Measurements from ENCODE around the gene ZNF652. TPM values are rescaled to one million over a fixed set of nuclear protein-coding genes. Genes with fewer than 3 reads are reported as not detected.

Gene ZNF652
- total RNA-seq, 1 donor from 2014 or later, result 26.6 TPM

- H3K36me3 ChIP-seq (ENCODE audit: control insufficient read depth in 3 of 3, insufficient read depth in 3 of 3, low read length in 3 of 3), result no peaks in the 10 kb centered on the region
- peaks cover 20 to 31% (median 25%) of the 10 kb centered on the region in 3 donors for H3K4me1 ChIP-seq (ENCODE audit: control insufficient read depth in 3 of 3, insufficient read depth in 3 of 3, low read length in 3 of 3)
- no peaks in the 10 kb centered on the region for H3K27me3 ChIP-seq (ENCODE audit: control insufficient read depth in 3 of 3, insufficient read depth in 3 of 3, low read length in 3 of 3)
- peak overlapping the region; percentile 69 for H3K27ac ChIP-seq (ENCODE audit: low read depth, low read length)
- H3K9me3 ChIP-seq (ENCODE audit: control insufficient read depth in 3 of 3, low read length in 3 of 3), result no peaks in the 10 kb centered on the region
- peak overlapping the region; percentile 85 to 95 (median 88) for H3K9ac ChIP-seq (ENCODE audit: low read depth in 1 of 3, low read length in 3 of 3)
- H3K4me3 ChIP-seq (ENCODE audit: low read length in 3 of 3), result peak overlapping the region; percentile 87 to 90 (median 89)
Measured at GRCh38 chr17:49361129-49361901, 735 bp downstream of the ZNF652 start.

- H3K4me1 ChIP-seq (ENCODE audit: control insufficient read depth in 3 of 3, insufficient read depth in 3 of 3, low read length in 3 of 3), result peaks cover 20 to 31% (median 25%) of the 10 kb centered on the region in 3 donors
- H3K27ac ChIP-seq (ENCODE audit: low read depth, low read length), result no peak overlapping the region
- H3K9me3 ChIP-seq (ENCODE audit: control insufficient read depth in 3 of 3, low read length in 3 of 3), result no peaks in the 10 kb centered on the region
- no peaks in the 10 kb centered on the region for H3K27me3 ChIP-seq (ENCODE audit: control insufficient read depth in 3 of 3, insufficient read depth in 3 of 3, low read length in 3 of 3)
- H3K9ac ChIP-seq (ENCODE audit: low read depth in 1 of 3, low read length in 3 of 3), result peak overlapping the region; percentile 85 to 95 (median 88)
- peak overlapping the region; percentile 87 to 90 (median 89) for H3K4me3 ChIP-seq (ENCODE audit: low read length in 3 of 3)
- H3K36me3 ChIP-seq (ENCODE audit: control insufficient read depth in 3 of 3, insufficient read depth in 3 of 3, low read length in 3 of 3), result no peaks in the 10 kb centered on the region
Measured at GRCh38 chr17:49360796-49361128, 1.3 kb downstream of the ZNF652 start.

- Histone ChIP-seq H3K9me3 (ENCODE audit: control insufficient read depth in 3 of 3, low read length in 3 of 3) (no peaks in the 10 kb centered on the region), H3K4me3 (ENCODE audit: low read length in 3 of 3) (peak overlapping the region; percentile 87 to 90 (median 89)), H3K27ac (ENCODE audit: low read depth, low read length) (no peak overlapping the region), H3K27me3 (ENCODE audit: control insufficient read depth in 3 of 3, insufficient read depth in 3 of 3, low read length in 3 of 3) (no peaks in the 10 kb centered on the region), H3K9ac (ENCODE audit: low read depth in 1 of 3, low read length in 3 of 3) (peak overlapping the region in 2 of 3 donors; percentile 88 to 95), H3K36me3 (ENCODE audit: control insufficient read depth in 3 of 3, insufficient read depth in 3 of 3, low read length in 3 of 3) (no peaks in the 10 kb centered on the region), H3K4me1 (ENCODE audit: control insufficient read depth in 3 of 3, insufficient read depth in 3 of 3, low read length in 3 of 3) (peaks cover 20 to 31% (median 25%) of the 10 kb centered on the region in 3 donors)
Measured at GRCh38 chr17:49359990-49360795, 1.9 kb downstream of the ZNF652 start.

GRCh38 chr17:49358641-49359247, 3.3 kb downstream of the ZNF652 start:
- Histone ChIP-seq H3K4me3 (ENCODE audit: low read length in 3 of 3) (no peak overlapping the region), H3K27me3 (ENCODE audit: control insufficient read depth in 3 of 3, insufficient read depth in 3 of 3, low read length in 3 of 3) (no peaks in the 10 kb centered on the region), H3K9ac (ENCODE audit: low read depth in 1 of 3, low read length in 3 of 3) (peak overlapping the region in 1 of 3 donors; percentile 48), H3K4me1 (ENCODE audit: control insufficient read depth in 3 of 3, insufficient read depth in 3 of 3, low read length in 3 of 3) (peaks cover 21 to 31% (median 25%) of the 10 kb centered on the region in 3 donors), H3K36me3 (ENCODE audit: control insufficient read depth in 3 of 3, insufficient read depth in 3 of 3, low read length in 3 of 3) (no peaks in the 10 kb centered on the region), H3K9me3 (ENCODE audit: control insufficient read depth in 3 of 3, low read length in 3 of 3) (no peaks in the 10 kb centered on the region), H3K27ac (ENCODE audit: low read depth, low read length) (no peak overlapping the region)

GRCh38 chr17:49357516-49357915, 4.5 kb downstream of the ZNF652 start:
- no peak overlapping the region for H3K9ac ChIP-seq (ENCODE audit: low read depth in 1 of 3, low read length in 3 of 3)
- peaks cover 21 to 28% (median 27%) of the 10 kb centered on the region in 3 donors for H3K4me1 ChIP-seq (ENCODE audit: control insufficient read depth in 3 of 3, insufficient read depth in 3 of 3, low read length in 3 of 3)
- no peak overlapping the region for H3K27ac ChIP-seq (ENCODE audit: low read depth, low read length)
- H3K36me3 ChIP-seq (ENCODE audit: control insufficient read depth in 3 of 3, insufficient read depth in 3 of 3, low read length in 3 of 3), result no peaks in the 10 kb centered on the region
- H3K4me3 ChIP-seq (ENCODE audit: low read length in 3 of 3), result no peak overlapping the region
- no peaks in the 10 kb centered on the region for H3K27me3 ChIP-seq (ENCODE audit: control insufficient read depth in 3 of 3, insufficient read depth in 3 of 3, low read length in 3 of 3)
- H3K9me3 ChIP-seq (ENCODE audit: control insufficient read depth in 3 of 3, low read length in 3 of 3), result no peaks in the 10 kb centered on the region

GRCh38 chr17:49356320-49356719, 5.7 kb downstream of the ZNF652 start:
- H3K9ac ChIP-seq (ENCODE audit: low read depth in 1 of 3, low read length in 3 of 3), result no peak overlapping the region
- no peak overlapping the region for H3K27ac ChIP-seq (ENCODE audit: low read depth, low read length)
- peaks cover 20 to 28% (median 24%) of the 10 kb centered on the region in 3 donors for H3K4me1 ChIP-seq (ENCODE audit: control insufficient read depth in 3 of 3, insufficient read depth in 3 of 3, low read length in 3 of 3)
- H3K36me3 ChIP-seq (ENCODE audit: control insufficient read depth in 3 of 3, insufficient read depth in 3 of 3, low read length in 3 of 3), result no peaks in the 10 kb centered on the region
- H3K4me3 ChIP-seq (ENCODE audit: low read length in 3 of 3), result no peak overlapping the region
- no peaks in the 10 kb centered on the region for H3K9me3 ChIP-seq (ENCODE audit: control insufficient read depth in 3 of 3, low read length in 3 of 3)
- no peaks in the 10 kb centered on the region for H3K27me3 ChIP-seq (ENCODE audit: control insufficient read depth in 3 of 3, insufficient read depth in 3 of 3, low read length in 3 of 3)

- H3K9ac ChIP-seq (ENCODE audit: low read depth in 1 of 3, low read length in 3 of 3), result peak overlapping the region in 1 of 3 donors; percentile 23
- H3K4me3 ChIP-seq (ENCODE audit: low read length in 3 of 3), result no peak overlapping the region
- no peaks in the 10 kb centered on the region for H3K36me3 ChIP-seq (ENCODE audit: control insufficient read depth in 3 of 3, insufficient read depth in 3 of 3, low read length in 3 of 3)
- no peaks in the 10 kb centered on the region for H3K27me3 ChIP-seq (ENCODE audit: control insufficient read depth in 3 of 3, insufficient read depth in 3 of 3, low read length in 3 of 3)
- no peaks in the 10 kb centered on the region for H3K9me3 ChIP-seq (ENCODE audit: control insufficient read depth in 3 of 3, low read length in 3 of 3)
- no peak overlapping the region for H3K27ac ChIP-seq (ENCODE audit: low read depth, low read length)
- peaks cover 2 to 9% (median 6%) of the 10 kb centered on the region in 3 donors for H3K4me1 ChIP-seq (ENCODE audit: control insufficient read depth in 3 of 3, insufficient read depth in 3 of 3, low read length in 3 of 3)
Measured at GRCh38 chr17:49353607-49354006, 8.4 kb downstream of the ZNF652 start.

GRCh38 chr17:49352587-49353154, 9.4 kb downstream of the ZNF652 start:
- Histone ChIP-seq H3K4me1 (ENCODE audit: control insufficient read depth in 3 of 3, insufficient read depth in 3 of 3, low read length in 3 of 3) (peaks cover 0 to 4% (median 4%) of the 10 kb centered on the region in 3 donors), H3K9me3 (ENCODE audit: control insufficient read depth in 3 of 3, low read length in 3 of 3) (no peaks in the 10 kb centered on the region), H3K36me3 (ENCODE audit: control insufficient read depth in 3 of 3, insufficient read depth in 3 of 3, low read length in 3 of 3) (no peaks in the 10 kb centered on the region), H3K9ac (ENCODE audit: low read depth in 1 of 3, low read length in 3 of 3) (no peak overlapping the region), H3K4me3 (ENCODE audit: low read length in 3 of 3) (no peak overlapping the region), H3K27ac (ENCODE audit: low read depth, low read length) (no peak overlapping the region), H3K27me3 (ENCODE audit: control insufficient read depth in 3 of 3, insufficient read depth in 3 of 3, low read length in 3 of 3) (no peaks in the 10 kb centered on the region)

- no peaks in the 10 kb centered on the region for H3K36me3 ChIP-seq (ENCODE audit: control insufficient read depth in 3 of 3, insufficient read depth in 3 of 3, low read length in 3 of 3)
- no peak overlapping the region for H3K4me3 ChIP-seq (ENCODE audit: low read length in 3 of 3)
- no peaks in the 10 kb centered on the region for H3K9me3 ChIP-seq (ENCODE audit: control insufficient read depth in 3 of 3, low read length in 3 of 3)
- peaks cover 0 to 4% (median 4%) of the 10 kb centered on the region in 3 donors for H3K4me1 ChIP-seq (ENCODE audit: control insufficient read depth in 3 of 3, insufficient read depth in 3 of 3, low read length in 3 of 3)
- no peak overlapping the region for H3K9ac ChIP-seq (ENCODE audit: low read depth in 1 of 3, low read length in 3 of 3)
- no peaks in the 10 kb centered on the region for H3K27me3 ChIP-seq (ENCODE audit: control insufficient read depth in 3 of 3, insufficient read depth in 3 of 3, low read length in 3 of 3)
- no peak overlapping the region for H3K27ac ChIP-seq (ENCODE audit: low read depth, low read length)
Measured at GRCh38 chr17:49351572-49352140, 10.4 kb downstream of the ZNF652 start.

Data from skeletal muscle tissue (tissue), 4 donors.